Stimulated activated naive CD4-positive, alpha-beta T cell (primary cell): ENCODE data around the gene GPBP1.
"Not testable (repeated sequence)": the region's sequence is repeated elsewhere in the genome, so short reads cannot be mapped to it uniquely, and the experiment has no call there.

Experiments used
- DNase-seq, 6 experiments: peaks; one replicate each; lab custom pipeline; 2025; lab: John Stamatoyannopoulos, UW

GPBP1 gene

GRCh38 chr5:57285084-57285483, 111.2 kb downstream of the GPBP1 start:
- not testable (repeated sequence) for DNase-seq

- no peak for DNase-seq
Measured at GRCh38 chr5:57291894-57292293, 118.0 kb downstream of the GPBP1 start.

- no peak for DNase-seq
Measured at GRCh38 chr5:57292336-57292735, 118.5 kb downstream of the GPBP1 start.

GRCh38 chr5:57298295-57298984, 124.6 kb downstream of the GPBP1 start:
- peak; percentile 60 to 86 (median 78) for DNase-seq

GRCh38 chr5:57298985-57299491, 125.2 kb downstream of the GPBP1 start:
- peak in 5 of 6 experiments; percentile 6 to 85 (median 65) for DNase-seq

GRCh38 chr5:57299986-57300385, 126.1 kb downstream of the GPBP1 start:
- DNase-seq, result no peak

GRCh38 chr5:57302164-57302563, 128.3 kb downstream of the GPBP1 start:
- no peak for DNase-seq

- DNase-seq, result no peak
Measured at GRCh38 chr5:57302643-57303042, 128.8 kb downstream of the GPBP1 start.

GRCh38 chr5:57303985-57304384, 130.1 kb downstream of the GPBP1 start:
- DNase-seq, result no peak

- DNase-seq, result no peak
Measured at GRCh38 chr5:57304931-57305330, 131.1 kb downstream of the GPBP1 start.

- no peak for DNase-seq
Measured at GRCh38 chr5:57306359-57306758, 132.5 kb downstream of the GPBP1 start.

GRCh38 chr5:57307516-57307915, 133.7 kb downstream of the GPBP1 start:
- DNase-seq, result no peak

- not testable (repeated sequence) for DNase-seq
Measured at GRCh38 chr5:57309022-57309421, 135.2 kb downstream of the GPBP1 start.

GRCh38 chr5:57311251-57311650, 137.4 kb downstream of the GPBP1 start:
- DNase-seq, result no peak

GRCh38 chr5:57311921-57312735, 138.3 kb downstream of the GPBP1 start:
- DNase-seq, result no peak

GRCh38 chr5:57313716-57314115, 139.9 kb downstream of the GPBP1 start:
- no peak for DNase-seq
